Smooth muscle cell (in vitro differentiated cells): ENCODE measurements around the gene TRAF7. TPM values are rescaled to one million over a fixed set of nuclear protein-coding genes. Genes with fewer than 3 reads are reported as not detected.

Source experiments
- DNase-seq: peaks from one replicate; lab custom pipeline; 2025; ENCODE audit not compliant: unreplicated experiment; lab: John Stamatoyannopoulos, UW
- H2AFZ ChIP-seq: fragments of 200-600 bp; sonication (generic); 2 replicates; pipeline ENCODE4 v1.6.0; 2016; ENCODE audit warnings: antibody characterized with exemption, low read depth, mild to moderate bottlenecking
- H3F3A ChIP-seq: fragments of 200-600 bp; sonication (generic); 2 replicates; pipeline ENCODE4 v1.6.0; 2017; ENCODE audit warnings: antibody characterized with exemption, low read depth
- H3K27ac ChIP-seq: fragments of 200-600 bp; sonication (generic); 2 replicates; pipeline ENCODE4 v1.5.1; 2016; ENCODE audit warnings: low read depth, mild to moderate bottlenecking
- H3K27me3 ChIP-seq: fragments of 200-600 bp; sonication (generic); 2 replicates; pipeline ENCODE4 v1.6.1; 2016; ENCODE audit warnings: low read depth, mild to moderate bottlenecking
- H3K36me3 ChIP-seq: fragments of 200-600 bp; sonication (generic); 2 replicates; pipeline ENCODE4 v1.5.1; 2016; ENCODE audit warnings: low read depth
- H3K4me1 ChIP-seq: fragments of 200-600 bp; sonication (generic); 2 replicates; pipeline ENCODE4 v1.5.1; 2016; ENCODE audit warnings: low read depth
- H3K4me2 ChIP-seq: fragments of 200-600 bp; sonication (generic); 2 replicates; pipeline ENCODE4 v1.6.0; 2016; ENCODE audit warnings: mild to moderate bottlenecking
- H3K4me3 ChIP-seq: fragments of 200-600 bp; sonication (generic); 2 replicates; pipeline ENCODE4 v1.5.1; 2016; ENCODE audit warnings: mild to moderate bottlenecking
- H3K79me2 ChIP-seq: fragments of 200-600 bp; sonication (generic); 2 replicates; pipeline ENCODE4 v1.6.0; 2016; ENCODE audit warnings: low read depth, mild to moderate bottlenecking
- H3K9ac ChIP-seq: fragments of 200-600 bp; sonication (generic); 2 replicates; pipeline ENCODE4 v1.6.0; 2016; ENCODE audit warnings: low read depth
- H3K9me3 ChIP-seq: fragments of 200-600 bp; sonication (generic); replicated peaks from 2 replicates; pipeline ENCODE4 v1.5.1; 2016; ENCODE audit warnings: low read depth
- H4K20me1 ChIP-seq: fragments of 200-600 bp; sonication (generic); 2 replicates; pipeline ENCODE4 v1.6.0; 2016; ENCODE audit warnings: low read depth
- CTCF ChIP-seq: fragments of 200-600 bp; sonication (generic); IDR thresholded peaks from 2 replicates; pipeline ENCODE4 v1.5.1; 2017; ENCODE audit warnings: borderline replicate concordance, mild to moderate bottlenecking, antibody characterized with exemption; ENCODE audit not compliant: insufficient read depth, poor library complexity, severe bottlenecking
- WGBS: methylation state at CpG from one replicate; pipeline ENCODE4 v1.1.7; 2016; ENCODE audit warnings: low lambda C conversion rate; 5-methylcytosine and 5-hydroxymethylcytosine counted together
- polyA plus RNA-seq: library from polyadenylated mRNA; unstranded; fragments of >200 nt; fragmentation: Nextera tagmentation; extraction: Ambion mirVana; gene quantifications from 2 replicates; pipeline ENCODE4 v1.2.1, GENCODE V29; 2016
- total RNA-seq: library from RNA; depleted of rRNA; stranded (reverse); fragments of >200 nt; gene quantifications from 2 replicates; pipeline ENCODE4 v1.2.3, GENCODE V29; 2014

The TRAF7 gene
- total and polyA plus RNA-seq, 2 experiments from 2014 or later: 27.5 to 52.6 TPM

- H4K20me1 ChIP-seq: peaks cover 9% of the 10 kb centered on the region
- no peaks in the 10 kb centered on the region for H3K9me3 ChIP-seq
- DNase-seq: no peak
- no peaks in the 10 kb centered on the region for H3K4me1 ChIP-seq
- no peak overlapping the region for H3K4me2 ChIP-seq
- H3K27ac ChIP-seq: no peak overlapping the region
- no peak overlapping the region for H3K4me3 ChIP-seq
- no peaks in the 10 kb centered on the region for H3K27me3 ChIP-seq
- no peaks in the 10 kb centered on the region for H3K36me3 ChIP-seq
- no peak for TF ChIP-seq CTCF
- 98% methylated on average over 14 of the region's 14 CpGs for WGBS
- H3F3A ChIP-seq: no peaks in the 10 kb centered on the region
- H2AFZ ChIP-seq: no peak overlapping the region
- H3K9ac ChIP-seq: no peak overlapping the region
- H3K79me2 ChIP-seq: no peaks in the 10 kb centered on the region
These were observed 17.8 kb downstream of the TRAF7 start for GRCh38 chr16:2173366-2173765.

- H3K9me3 ChIP-seq: no peaks in the 10 kb centered on the region
These were observed 18.3 kb downstream of the TRAF7 start for GRCh38 chr16:2173916-2174315.

GRCh38 chr16:2174396-2175131 lies 19.0 kb downstream of the TRAF7 start:
- WGBS: 92% methylated on average over 21 of the region's 21 CpGs
- no peaks in the 10 kb centered on the region for H3K27me3 ChIP-seq
- no peaks in the 10 kb centered on the region for H3K4me1 ChIP-seq
- H2AFZ ChIP-seq: no peak overlapping the region
- no peak overlapping the region for H3K4me2 ChIP-seq
- H3K27ac ChIP-seq: no peak overlapping the region
- H3K9ac ChIP-seq: no peak overlapping the region
- no peaks in the 10 kb centered on the region for H3K36me3 ChIP-seq
- no peak for DNase-seq
- TF ChIP-seq CTCF: no peak
- no peaks in the 10 kb centered on the region for H3K79me2 ChIP-seq
- H3K9me3 ChIP-seq: no peaks in the 10 kb centered on the region
- no peak overlapping the region for H3K4me3 ChIP-seq
- no peaks in the 10 kb centered on the region for H3F3A ChIP-seq
- H4K20me1 ChIP-seq: peaks cover 5% of the 10 kb centered on the region

More at GRCh38 chr16:2173916-2174315, 18.3 kb downstream of the TRAF7 start:
- Histone ChIP-seq H4K20me1 (peaks cover 6% of the 10 kb centered on the region), H3K27ac (no peak overlapping the region), H3K36me3 (no peaks in the 10 kb centered on the region), H3K79me2 (no peaks in the 10 kb centered on the region), H3K4me2 (no peak overlapping the region), H3K9ac (no peak overlapping the region), H3F3A (no peaks in the 10 kb centered on the region), H2AFZ (no peak overlapping the region), H3K4me1 (no peaks in the 10 kb centered on the region), H3K4me3 (no peak overlapping the region), H3K27me3 (no peaks in the 10 kb centered on the region)
- no peak for TF ChIP-seq CTCF
- WGBS: 96% methylated on average over 4 of the region's 4 CpGs
- no peak for DNase-seq

- no peak overlapping the region for H3K9ac ChIP-seq
- no peaks in the 10 kb centered on the region for H3K36me3 ChIP-seq
- WGBS: 96% methylated on average over 10 of the region's 10 CpGs
These were observed 19.9 kb downstream of the TRAF7 start for GRCh38 chr16:2175454-2175853.

More at GRCh38 chr16:2175454-2175853, 19.9 kb downstream of the TRAF7 start:
- H3K27me3 ChIP-seq: no peaks in the 10 kb centered on the region
- no peak for TF ChIP-seq CTCF
- H3K9me3 ChIP-seq: no peaks in the 10 kb centered on the region
- DNase-seq: no peak
- H2AFZ ChIP-seq: no peak overlapping the region
- no peaks in the 10 kb centered on the region for H3F3A ChIP-seq
- no peaks in the 10 kb centered on the region for H3K79me2 ChIP-seq
- H3K4me1 ChIP-seq: no peaks in the 10 kb centered on the region
- no peak overlapping the region for H3K4me2 ChIP-seq
- H3K4me3 ChIP-seq: no peak overlapping the region
- no peak overlapping the region for H3K27ac ChIP-seq
- no peaks in the 10 kb centered on the region for H4K20me1 ChIP-seq
